Naive thymus-derived CD8-positive, alpha-beta T cell (primary cell): ENCODE data around the gene ZNF22. TPM values are rescaled to one million over a fixed set of nuclear protein-coding genes. Genes with fewer than 3 reads are reported as not detected.
A peak's percentile ranks its signal among the peaks of the same experiment; 100 is the strongest.

Experiments used
- ATAC-seq, 2 donors: fragments of 150-1000 bp; cut with Tn5 transposase in 1 of 2; sonication (Bioruptor Pico), chemical (Tn5 transposase) in 1 of 2; 1 replicate in 1 of 2; 2 replicates in 1 of 2; pipeline ENCODE4 v1.10.0; 2021; ENCODE audit warnings: mild to moderate bottlenecking in 2 of 2, moderate library complexity in 2 of 2
- POLR2A ChIA-PET: fragments of 350-600 bp; sonication (Branson Sonifier 250); formaldehyde crosslinking; loops from one replicate; lab custom pipeline; 2021; ENCODE audit warnings: antibody characterized with exemption; lab: Charles Lee
- DNase-seq, 10 donors: peaks; one replicate each; pipeline versions ENCODE4 v3.0.0 to v3.0.0-alpha.2; 2020 to 2022
- H3K27ac Mint-ChIP-seq, 10 donors: one replicate each; pipeline ENCODE4 v1.8.0; 2020 to 2022; ENCODE audit warnings: mild to moderate bottlenecking in 10 of 10, mixed read lengths in 10 of 10, moderate library complexity in 4 of 10, inconsistent platforms in 1 of 10
- H3K27me3 Mint-ChIP-seq, 5 donors: one replicate each; pipeline ENCODE4 v1.8.0; 2021 to 2022; ENCODE audit warnings: mixed read lengths in 5 of 5
- H3K36me3 Mint-ChIP-seq, 3 donors: one replicate each; pipeline ENCODE4 v1.8.0; 2020 to 2022; ENCODE audit warnings: mixed read lengths in 3 of 3, mild to moderate bottlenecking in 2 of 3, inconsistent platforms in 1 of 3
- H3K4me1 Mint-ChIP-seq, 4 donors: one replicate each; pipeline ENCODE4 v1.8.0; 2021 to 2022; ENCODE audit warnings: mixed read lengths in 4 of 4
- H3K4me3 Mint-ChIP-seq, 10 donors: one replicate each; pipeline ENCODE4 v1.8.0; 2020 to 2022; ENCODE audit warnings: mild to moderate bottlenecking in 10 of 10, mixed read lengths in 10 of 10, moderate library complexity in 6 of 10, inconsistent platforms in 1 of 10
- H3K9me3 Mint-ChIP-seq, 9 donors: one replicate each; pipeline ENCODE4 v1.8.0; 2020 to 2022; ENCODE audit warnings: mixed read lengths in 9 of 9, mild to moderate bottlenecking in 3 of 9, inconsistent platforms in 1 of 9, moderate library complexity in 1 of 9
- polyA plus RNA-seq, 3 donors: library from polyadenylated mRNA; unstranded; fragments of 300-500 nt; fragmentation: Illumina TruSeq; gene quantifications; one replicate each; pipeline ENCODE4 v1.2.3, GENCODE V29; 2021
- total RNA-seq, 8 experiments: library from RNA in 2 of 8; stranded (reverse) in 2 of 8; gene quantifications; one replicate each; pipeline ENCODE4 v1.2.3 and lab custom pipeline; 2021 to 2026

ZNF22 gene
- total and polyA plus RNA-seq, 5 experiments from 2014 or later: 46.3 to 62.3 (median 54.1) TPM

GRCh38 chr10:44980309-44981171, 20.2 kb upstream of the ZNF22 start:
- POLR2A ChIA-PET: interaction anchor here (1.3 kb wide), 1 partner anchor 8 kb away, joined by 4 read pairs; no protein-coding TSS in a partner anchor
- no peak for DNase-seq
- Mint-ChIP-seq H3K9me3 (no peaks in the 10 kb centered on the region), H3K27me3 (no peaks in the 10 kb centered on the region), H3K27ac (peak overlapping the region in 2 of 10 donors; percentile 11 to 21), H3K4me3 (no peak overlapping the region), H3K36me3 (no peaks in the 10 kb centered on the region), H3K4me1 (peaks cover 0 to 10% (median 2%) of the 10 kb centered on the region in 4 donors)
- ATAC-seq: no peak

GRCh38 chr10:44981172-44982113, 19.3 kb upstream of the ZNF22 start:
- no peaks in the 10 kb centered on the region for H3K36me3 Mint-ChIP-seq
- no peak for ATAC-seq
- H3K4me1 Mint-ChIP-seq: peaks cover 0 to 6% (median 1%) of the 10 kb centered on the region in 4 donors
- H3K27ac Mint-ChIP-seq: peak overlapping the region in 1 of 10 donors; percentile 51
- POLR2A ChIA-PET: interaction anchor here (1.3 kb wide), 1 partner anchor 8 kb away, joined by 4 read pairs; no protein-coding TSS in a partner anchor
- no peak overlapping the region for H3K4me3 Mint-ChIP-seq
- H3K9me3 Mint-ChIP-seq: no peaks in the 10 kb centered on the region
- no peak for DNase-seq
- H3K27me3 Mint-ChIP-seq: no peaks in the 10 kb centered on the region

GRCh38 chr10:44982114-44982460, 18.6 kb upstream of the ZNF22 start:
- POLR2A ChIA-PET: interaction anchor here (1.3 kb wide), 1 partner anchor 9 kb away, joined by 4 read pairs; no protein-coding TSS in a partner anchor
- Mint-ChIP-seq H3K27ac (no peak overlapping the region), H3K4me3 (no peak overlapping the region), H3K4me1 (peaks cover 0 to 4% (median 1%) of the 10 kb centered on the region in 4 donors), H3K9me3 (no peaks in the 10 kb centered on the region), H3K36me3 (no peaks in the 10 kb centered on the region), H3K27me3 (no peaks in the 10 kb centered on the region)
- no peak for DNase-seq
- no peak for ATAC-seq

GRCh38 chr10:44982496-44982895, 18.2 kb upstream of the ZNF22 start:
- peaks cover 0 to 4% (median 1%) of the 10 kb centered on the region in 4 donors for H3K4me1 Mint-ChIP-seq
- H3K4me3 Mint-ChIP-seq: no peak overlapping the region
- H3K36me3 Mint-ChIP-seq: no peaks in the 10 kb centered on the region
- no peak overlapping the region for H3K27ac Mint-ChIP-seq
- POLR2A ChIA-PET: no interaction called here
- H3K9me3 Mint-ChIP-seq: no peaks in the 10 kb centered on the region
- no peak for DNase-seq
- ATAC-seq: no peak
- no peaks in the 10 kb centered on the region for H3K27me3 Mint-ChIP-seq

GRCh38 chr10:44983066-44983894, 17.4 kb upstream of the ZNF22 start:
- POLR2A ChIA-PET: no interaction called here
- peaks cover 0 to 2% (median 0%) of the 10 kb centered on the region in 5 donors for H3K27me3 Mint-ChIP-seq

GRCh38 chr10:44983895-44984278, 16.8 kb upstream of the ZNF22 start:
- Mint-ChIP-seq H3K27ac (no peak overlapping the region), H3K36me3 (no peaks in the 10 kb centered on the region), H3K4me1 (peaks cover 0 to 2% (median 0%) of the 10 kb centered on the region in 4 donors), H3K4me3 (no peak overlapping the region), H3K9me3 (no peaks in the 10 kb centered on the region), H3K27me3 (peaks cover 0 to 7% (median 3%) of the 10 kb centered on the region in 5 donors)
- ATAC-seq (no peak), DNase-seq (no peak)
- POLR2A ChIA-PET: no interaction called here

More at GRCh38 chr10:44983066-44983894, 17.4 kb upstream of the ZNF22 start:
- Mint-ChIP-seq H3K27ac (no peak overlapping the region), H3K4me1 (peaks cover 0 to 4% (median 1%) of the 10 kb centered on the region in 4 donors), H3K4me3 (no peak overlapping the region), H3K9me3 (no peaks in the 10 kb centered on the region), H3K36me3 (no peaks in the 10 kb centered on the region)
- no peak for ATAC-seq
- no peak for DNase-seq

- Mint-ChIP-seq H3K27ac (no peak overlapping the region), H3K9me3 (no peaks in the 10 kb centered on the region), H3K36me3 (no peaks in the 10 kb centered on the region), H3K27me3 (peaks cover 0 to 15% (median 5%) of the 10 kb centered on the region in 5 donors), H3K4me3 (no peak overlapping the region), H3K4me1 (no peaks in the 10 kb centered on the region)
- POLR2A ChIA-PET: no interaction called here
- DNase-seq (no peak), ATAC-seq (no peak)
Measured at GRCh38 chr10:44984671-44985101, 16.0 kb upstream of the ZNF22 start.

- H3K4me1 Mint-ChIP-seq: no peaks in the 10 kb centered on the region
- no peak overlapping the region for H3K4me3 Mint-ChIP-seq
- no peaks in the 10 kb centered on the region for H3K9me3 Mint-ChIP-seq
- peaks cover 0 to 21% (median 5%) of the 10 kb centered on the region in 5 donors for H3K27me3 Mint-ChIP-seq
- ATAC-seq (no peak), DNase-seq (no peak)
- POLR2A ChIA-PET: no interaction called here
- H3K27ac Mint-ChIP-seq: peak overlapping the region in 1 of 10 donors; percentile 27
- H3K36me3 Mint-ChIP-seq: no peaks in the 10 kb centered on the region
Measured at GRCh38 chr10:44985175-44985681, 15.5 kb upstream of the ZNF22 start.

- Mint-ChIP-seq H3K27me3 (peaks cover 0 to 25% (median 5%) of the 10 kb centered on the region in 5 donors), H3K4me1 (no peaks in the 10 kb centered on the region), H3K36me3 (no peaks in the 10 kb centered on the region), H3K9me3 (no peaks in the 10 kb centered on the region), H3K27ac (no peak overlapping the region), H3K4me3 (no peak overlapping the region)
- ATAC-seq (no peak), DNase-seq (no peak)
- POLR2A ChIA-PET: no interaction called here
Measured at GRCh38 chr10:44986179-44986578, 14.5 kb upstream of the ZNF22 start.

- Mint-ChIP-seq H3K36me3 (no peaks in the 10 kb centered on the region), H3K9me3 (no peaks in the 10 kb centered on the region), H3K27ac (no peak overlapping the region), H3K4me3 (no peak overlapping the region), H3K4me1 (peaks cover 0 to 1% (median 0%) of the 10 kb centered on the region in 4 donors), H3K27me3 (peaks cover 0 to 25% (median 5%) of the 10 kb centered on the region in 5 donors)
- ATAC-seq (no peak), DNase-seq (no peak)
- POLR2A ChIA-PET: no interaction called here
Measured at GRCh38 chr10:44986670-44987069, 14.1 kb upstream of the ZNF22 start.

GRCh38 chr10:44988957-44989585, 11.7 kb upstream of the ZNF22 start:
- no peak overlapping the region for H3K27ac Mint-ChIP-seq

More at GRCh38 chr10:44988957-44989585, 11.7 kb upstream of the ZNF22 start:
- no peak for ATAC-seq
- H3K4me3 Mint-ChIP-seq: no peak overlapping the region
- no peaks in the 10 kb centered on the region for H3K36me3 Mint-ChIP-seq
- H3K4me1 Mint-ChIP-seq: peaks cover 0 to 2% (median 1%) of the 10 kb centered on the region in 4 donors
- POLR2A ChIA-PET: interaction anchor here (0.7 kb wide), 1 partner anchor 76 kb away, joined by 3 read pairs; no protein-coding TSS in a partner anchor
- DNase-seq: no peak
- H3K9me3 Mint-ChIP-seq: no peaks in the 10 kb centered on the region
- H3K27me3 Mint-ChIP-seq: peaks cover 0 to 25% (median 5%) of the 10 kb centered on the region in 5 donors
